Middle frontal gyrus (tissue), 1 donor: Measurements from ENCODE around the gene DLG5.

Source experiments
- DNase-seq: peaks from one replicate; pipeline ENCODE4 v3.0.0-alpha.2; 2015; ENCODE audit warnings: low spot score; ENCODE audit errors: extremely low spot score

Gene DLG5

DNA sequence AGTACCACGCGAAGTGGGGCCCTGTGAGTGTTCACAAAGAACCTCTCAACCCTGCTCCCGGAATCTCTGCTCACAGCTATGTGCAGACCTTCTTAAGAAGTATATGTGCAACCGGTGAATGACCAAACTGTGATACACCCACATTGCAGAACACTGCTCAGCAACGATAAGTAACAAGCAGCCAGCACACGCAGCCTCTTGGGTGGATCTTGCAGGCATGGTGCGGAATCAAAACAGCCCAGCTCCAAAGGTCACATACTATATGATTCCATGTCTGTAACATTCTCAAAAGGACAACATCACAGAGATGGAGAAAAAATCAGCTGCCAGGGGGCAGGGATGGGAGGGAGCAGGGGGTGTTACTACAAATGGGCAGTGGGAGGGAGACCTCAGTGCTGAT, 101.6 kb downstream of the DLG5 start:
- no peak for DNase-seq

- no peak for DNase-seq
Measured at GRCh38 chr10:77823811-77824542, 102.6 kb downstream of the DLG5 start.

GRCh38 chr10:77821551-77821950, 105.0 kb downstream of the DLG5 start:
- DNase-seq: no peak

- no peak for DNase-seq
Measured at GRCh38 chr10:77821036-77821435, 105.5 kb downstream of the DLG5 start.

DNA sequence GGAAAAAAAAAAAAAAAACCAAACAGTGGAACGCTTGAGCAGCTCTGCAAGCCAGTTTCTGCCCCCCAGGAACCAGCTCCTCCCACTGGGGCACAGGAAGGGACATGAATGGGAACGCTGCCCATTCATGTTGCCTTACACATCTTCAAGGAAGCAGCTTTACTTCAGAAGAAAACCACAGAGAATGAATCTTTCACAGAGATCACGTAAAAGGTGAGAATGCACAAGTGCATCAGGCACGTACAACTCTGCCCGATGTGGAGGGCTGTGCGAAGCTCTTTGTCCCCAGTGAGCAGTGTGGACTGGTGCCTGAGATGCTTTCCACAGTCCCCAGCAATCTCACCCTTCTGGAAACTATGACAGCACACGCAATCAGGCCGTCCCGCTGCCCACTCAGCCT, 106.2 kb downstream of the DLG5 start:
- DNase-seq: no peak

DNA sequence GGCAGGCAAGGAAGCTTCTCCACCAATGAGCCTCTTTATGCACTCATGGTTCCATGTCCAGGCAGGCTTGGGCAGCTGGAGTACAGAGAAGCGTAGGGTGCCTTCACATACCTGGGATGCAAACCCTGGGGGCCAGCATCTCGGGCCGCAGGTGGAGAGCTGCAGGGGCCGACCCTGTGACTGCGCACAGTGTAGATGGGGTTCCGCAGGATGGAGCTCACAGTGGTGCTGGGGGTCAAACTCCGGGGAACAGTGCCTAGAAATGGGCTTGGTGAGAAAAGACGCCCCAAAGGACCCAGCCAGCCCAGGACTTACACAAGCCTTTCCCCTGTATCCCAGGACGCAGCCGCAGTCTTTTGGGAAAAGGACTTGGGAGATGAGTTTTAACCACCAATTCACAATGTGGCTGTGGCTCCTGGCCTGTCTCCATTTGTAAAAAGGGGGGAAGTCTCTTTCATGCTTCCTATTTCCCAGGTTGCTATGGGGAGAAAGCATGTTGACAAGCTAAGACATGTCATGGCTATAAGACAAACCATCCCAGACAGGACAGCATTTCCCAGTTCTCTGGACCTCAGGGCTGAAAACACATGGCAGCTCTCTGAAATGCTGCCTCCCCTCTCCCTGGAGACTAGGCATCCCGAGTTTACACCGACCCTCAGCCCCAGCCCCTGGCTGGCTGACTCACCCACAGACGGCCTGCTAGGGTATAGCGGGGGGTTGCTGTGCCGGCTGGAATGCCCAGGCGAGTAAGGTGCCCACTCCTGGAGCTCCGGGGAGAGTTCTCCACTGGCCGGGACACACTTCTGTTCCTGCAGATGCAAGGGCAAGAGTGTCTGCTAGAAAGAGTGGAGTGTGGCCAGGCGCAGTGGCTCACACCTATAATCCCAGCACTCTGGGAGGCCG, 107.1 kb downstream of the DLG5 start:
- DNase-seq: no peak

- DNase-seq: no peak
Measured at GRCh38 chr10:77818378-77818777, 108.2 kb downstream of the DLG5 start.

DNA sequence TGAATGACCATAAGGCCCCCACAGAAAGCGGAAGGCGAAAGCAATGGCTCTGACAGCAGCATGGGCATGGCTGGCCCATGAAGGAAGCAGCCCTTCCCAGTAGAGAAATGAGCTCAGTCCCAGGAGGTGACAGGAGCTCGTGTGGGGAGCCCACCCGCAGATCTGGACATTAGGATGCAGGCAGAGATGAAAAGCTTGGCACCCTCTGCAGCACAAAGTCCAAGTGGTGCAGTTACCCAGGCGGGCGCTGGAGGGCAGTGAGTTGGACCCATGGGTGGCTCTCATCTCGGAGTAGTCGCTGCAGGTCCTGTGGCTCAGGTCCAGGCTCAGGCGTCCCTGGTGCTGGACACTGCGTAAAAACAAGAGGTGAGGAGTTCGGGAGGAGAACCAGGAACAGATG, 109.0 kb downstream of the DLG5 start:
- DNase-seq: no peak

GRCh38 chr10:77816311-77816710, 110.2 kb downstream of the DLG5 start:
- DNase-seq: no peak

DNA sequence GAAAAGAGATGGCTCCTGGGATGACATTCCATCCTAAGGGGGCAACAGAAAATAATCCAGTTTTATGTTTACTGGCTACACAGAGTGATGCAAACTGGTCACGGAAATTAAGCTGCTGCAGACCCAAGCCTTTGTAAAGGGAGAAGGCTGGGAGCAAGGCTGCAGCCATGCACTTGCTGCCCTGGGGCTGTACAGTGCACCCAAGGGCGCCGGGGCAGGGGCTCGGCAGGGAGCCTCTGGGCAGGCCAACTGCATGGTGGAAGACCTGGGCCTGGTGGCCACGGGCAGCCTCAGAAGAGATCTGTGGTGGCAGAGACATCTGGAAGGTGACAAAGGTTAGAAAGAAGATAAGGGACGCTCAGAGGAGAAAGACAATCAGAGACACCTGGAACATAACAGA, 113.8 kb downstream of the DLG5 start:
- no peak for DNase-seq

DNA sequence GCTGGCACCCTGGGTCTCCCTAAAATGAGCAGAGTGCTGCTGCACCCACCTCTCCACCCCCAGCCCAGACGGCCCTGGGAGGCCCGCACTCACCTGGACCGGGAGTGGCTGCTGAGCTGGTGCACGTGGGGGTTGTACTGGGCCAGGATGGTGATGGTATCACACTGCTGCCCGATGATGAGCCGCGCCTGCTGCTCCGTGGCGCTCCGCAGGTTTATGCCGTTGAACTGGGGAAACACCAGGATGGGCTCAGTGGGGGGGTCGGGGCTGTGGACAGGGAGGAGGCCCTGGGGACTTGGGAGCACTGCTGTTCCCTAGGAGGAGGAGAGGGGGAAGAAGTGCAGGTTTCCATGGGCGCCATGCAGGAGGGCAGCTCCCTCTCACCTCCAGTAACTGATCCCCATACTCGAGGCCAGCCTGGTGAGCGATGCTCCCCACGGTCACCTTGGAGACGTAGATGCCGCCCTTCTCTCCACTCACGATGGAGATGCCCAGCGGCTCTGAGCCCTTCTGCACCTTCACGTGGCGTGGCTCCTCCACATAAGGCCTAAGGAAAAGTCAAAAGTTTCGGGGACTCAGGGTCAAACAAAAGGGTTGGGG, 114.6 kb downstream of the DLG5 start:
- no peak for DNase-seq

GRCh38 chr10:77810446-77811335, 115.9 kb downstream of the DLG5 start:
- DNase-seq: no peak

GRCh38 chr10:77809336-77809735, 117.2 kb downstream of the DLG5 start:
- no peak for DNase-seq

DNA sequence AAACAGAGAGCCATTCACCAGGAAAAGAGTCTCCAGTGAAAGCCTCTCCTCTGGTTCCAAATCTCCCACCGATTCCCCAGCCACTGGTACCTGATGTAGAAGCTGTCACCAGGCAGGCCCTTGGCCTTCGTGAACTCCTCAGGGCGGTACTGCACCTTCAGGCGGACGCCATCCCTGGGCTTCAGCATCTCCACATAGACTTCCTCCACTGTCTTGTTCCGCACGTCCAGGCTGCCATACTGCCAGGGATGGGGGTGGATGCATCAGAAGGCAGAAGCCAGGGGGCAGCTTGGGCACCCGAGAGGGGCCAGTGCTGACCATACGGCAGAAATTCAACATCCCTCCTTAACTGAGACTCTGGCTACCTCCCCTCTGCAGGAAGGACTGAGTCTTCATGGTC, 118.8 kb downstream of the DLG5 start:
- no peak for DNase-seq

DNA sequence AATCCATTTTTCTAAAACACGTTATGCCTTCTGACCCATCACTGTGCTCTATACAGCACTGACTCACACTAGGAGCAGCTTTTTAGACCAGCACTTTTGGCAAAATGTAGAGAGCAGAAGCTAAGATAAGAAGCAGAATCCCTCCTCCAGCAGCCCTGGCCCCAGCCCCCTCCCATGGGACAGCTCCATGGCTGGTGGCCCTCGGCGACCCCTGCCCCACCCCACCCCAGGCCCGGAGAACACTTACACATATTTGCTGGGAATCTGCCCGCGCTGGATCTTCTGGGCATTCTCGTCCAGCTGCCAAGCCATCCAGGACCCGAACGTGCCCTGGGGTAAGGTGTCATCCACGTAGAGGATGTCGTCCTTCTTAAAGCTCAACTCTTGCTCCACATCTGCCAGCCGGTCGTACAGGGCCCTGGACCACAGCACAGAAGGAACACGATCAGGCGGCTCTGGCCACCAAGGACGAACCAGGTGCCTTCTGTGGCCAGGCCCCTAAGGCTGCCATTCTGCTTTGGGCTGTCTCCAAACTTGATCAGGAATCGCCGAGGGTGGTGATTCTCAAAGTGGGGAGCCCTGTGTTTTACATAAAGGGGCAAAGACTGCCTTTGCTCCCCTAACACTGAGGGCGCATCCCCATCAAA, 119.9 kb downstream of the DLG5 start:
- no peak for DNase-seq

DNA sequence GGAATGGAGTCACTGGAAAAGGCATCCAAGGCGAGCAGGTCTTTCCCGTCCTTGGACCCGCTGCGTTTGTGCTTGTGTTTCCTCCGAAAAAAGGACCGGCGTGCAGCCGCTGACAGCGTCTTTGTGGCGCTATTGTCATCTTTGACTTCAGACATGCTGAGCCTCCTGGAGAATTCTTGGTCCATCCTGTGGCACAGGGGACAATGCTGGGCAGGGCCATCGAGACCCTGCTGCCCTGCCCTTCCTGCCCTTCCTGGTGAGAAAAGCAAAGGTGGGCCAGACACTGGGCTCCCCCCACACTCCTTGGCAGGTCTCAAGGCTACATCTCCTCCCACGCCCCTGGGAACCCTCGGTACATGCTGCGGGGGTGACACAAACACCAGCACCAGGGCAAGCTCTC, 120.9 kb downstream of the DLG5 start:
- no peak for DNase-seq

GRCh38 chr10:77804371-77804770, 122.2 kb downstream of the DLG5 start:
- no peak for DNase-seq

GRCh38 chr10:77801474-77802161, 124.9 kb downstream of the DLG5 start:
- DNase-seq: no peak

GRCh38 chr10:77800738-77801266, 125.8 kb downstream of the DLG5 start:
- no peak for DNase-seq

GRCh38 chr10:77800320-77800719, 126.2 kb downstream of the DLG5 start:
- no peak for DNase-seq
